A204.1 (cell line): Measurements from ENCODE around the gene KDM6B.
A peak's percentile ranks its signal among the peaks of the same experiment; 100 is the strongest.

Source experiments
- FAIRE-seq: peaks from 2 replicates; lab custom pipeline; 2012; peaks lifted over from hg19 to GRCh38; lab: Jason Lieb, UNC

The KDM6B gene

GRCh38 chr17:7841915-7842379 lies 7.9 kb downstream of the KDM6B start:
- FAIRE-seq, result peak; percentile 30

- no peak for FAIRE-seq
These were observed 8.6 kb downstream of the KDM6B start for GRCh38 chr17:7842380-7843256.

GRCh38 chr17:7843257-7843535 lies 9.2 kb downstream of the KDM6B start:
- no peak for FAIRE-seq

GRCh38 chr17:7843536-7844291 lies 9.7 kb downstream of the KDM6B start:
- no peak for FAIRE-seq

- FAIRE-seq, result peak; percentile 98
These were observed 10.5 kb downstream of the KDM6B start for GRCh38 chr17:7844292-7845154.

GRCh38 chr17:7845359-7846062 lies 11.5 kb downstream of the KDM6B start:
- no peak for FAIRE-seq

GRCh38 chr17:7846063-7846735 lies 12.2 kb downstream of the KDM6B start:
- no peak for FAIRE-seq

GRCh38 chr17:7846765-7847661 lies 13.0 kb downstream of the KDM6B start:
- FAIRE-seq, result no peak

- no peak for FAIRE-seq
These were observed 14.1 kb downstream of the KDM6B start for GRCh38 chr17:7848131-7848579.

- no peak for FAIRE-seq
These were observed 14.7 kb downstream of the KDM6B start for GRCh38 chr17:7848739-7849129.

- FAIRE-seq, result no peak
These were observed 15.2 kb downstream of the KDM6B start for GRCh38 chr17:7849130-7849750.

GRCh38 chr17:7849751-7850504 lies 15.9 kb downstream of the KDM6B start:
- FAIRE-seq, result no peak

GRCh38 chr17:7850701-7851437 lies 16.9 kb downstream of the KDM6B start:
- FAIRE-seq, result no peak

- FAIRE-seq, result peak; percentile 81
These were observed 17.6 kb downstream of the KDM6B start for GRCh38 chr17:7851438-7852261.

GRCh38 chr17:7852262-7852670 lies 18.2 kb downstream of the KDM6B start:
- no peak for FAIRE-seq

- FAIRE-seq, result no peak
These were observed 19.1 kb downstream of the KDM6B start for GRCh38 chr17:7852919-7853690.

- no peak for FAIRE-seq
These were observed 19.6 kb downstream of the KDM6B start for GRCh38 chr17:7853691-7854038.
